Limb (tissue), 2 donors: ENCODE data around the gene GNG12.

ENCODE experiments used
- DNase-seq, 2 donors: peaks; one replicate each; pipeline ENCODE4 v3.0.0-alpha.2; 2016; ENCODE audit errors: extremely low spot score in 2 of 2

GNG12 gene

DNA sequence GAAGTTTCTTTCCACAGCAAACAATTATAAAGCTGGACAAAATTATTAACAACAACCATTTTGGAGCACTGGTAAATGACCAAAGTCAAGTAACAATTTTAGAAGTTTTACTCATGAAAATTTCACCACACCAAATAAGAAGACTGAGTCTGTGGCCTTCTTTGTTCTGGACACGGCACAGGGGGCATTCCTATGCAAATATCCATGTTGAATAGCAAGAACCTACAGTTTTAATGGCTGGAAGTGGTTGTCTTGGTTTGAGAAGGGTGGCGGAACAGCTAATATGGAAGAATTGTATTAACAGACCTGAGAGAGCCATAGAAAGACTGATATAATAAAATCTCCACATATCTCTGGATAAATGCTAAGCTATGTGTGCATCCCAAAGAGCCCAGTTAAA lies 177.7 kb downstream of the GNG12 start:
- no peak for DNase-seq

DNA sequence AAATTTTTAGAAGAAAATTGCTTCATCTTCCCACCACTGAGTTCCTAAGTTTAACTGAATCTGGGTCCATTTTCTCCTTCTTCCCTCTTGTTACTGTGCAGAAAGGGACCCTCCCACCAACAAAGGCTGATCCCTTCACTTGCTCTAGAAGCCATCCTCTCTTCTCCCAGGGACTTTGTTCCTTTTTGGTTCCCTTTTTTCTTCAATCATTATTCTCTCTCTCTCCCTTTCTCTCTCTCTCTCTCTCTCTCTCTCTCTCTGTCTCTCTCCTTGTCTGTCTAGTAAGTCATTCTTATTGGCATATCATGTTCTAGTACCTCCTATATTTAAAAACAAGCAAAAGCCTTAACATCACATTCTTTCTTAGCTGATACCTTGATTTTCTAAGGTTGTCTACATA lies 180.0 kb downstream of the GNG12 start:
- DNase-seq, result no peak

DNA sequence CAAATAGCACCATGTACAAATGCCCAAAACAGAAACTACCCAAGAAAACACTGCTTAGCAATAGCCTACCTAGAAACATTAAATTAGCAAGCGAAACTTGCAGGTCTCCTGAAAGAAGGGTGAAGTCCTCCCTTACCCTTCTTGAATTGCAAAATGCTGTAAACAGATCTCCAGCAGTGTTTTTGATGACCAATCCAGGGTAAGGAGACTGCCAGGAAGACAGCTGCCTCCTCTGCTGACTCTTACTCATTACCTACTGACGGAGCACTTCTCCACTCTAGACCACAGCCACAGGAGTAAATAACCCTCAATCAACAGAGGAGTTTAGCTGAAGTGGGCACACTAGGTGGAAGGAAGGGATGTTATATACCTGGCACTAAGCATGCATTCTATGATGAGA lies 180.5 kb downstream of the GNG12 start:
- DNase-seq, result no peak
